GM12801 (cell line): Measurements from ENCODE around the gene RFX2.

Experiments used
- TF ChIP-seq, protein P1 (sequence below): IDR thresholded peaks from one replicate; pipeline ENCODE4 v1.5.1; 2011; ENCODE audit warnings: control low read depth; ENCODE audit not compliant: insufficient read length; ENCODE audit errors: extremely low read depth

RFX2 gene

DNA sequence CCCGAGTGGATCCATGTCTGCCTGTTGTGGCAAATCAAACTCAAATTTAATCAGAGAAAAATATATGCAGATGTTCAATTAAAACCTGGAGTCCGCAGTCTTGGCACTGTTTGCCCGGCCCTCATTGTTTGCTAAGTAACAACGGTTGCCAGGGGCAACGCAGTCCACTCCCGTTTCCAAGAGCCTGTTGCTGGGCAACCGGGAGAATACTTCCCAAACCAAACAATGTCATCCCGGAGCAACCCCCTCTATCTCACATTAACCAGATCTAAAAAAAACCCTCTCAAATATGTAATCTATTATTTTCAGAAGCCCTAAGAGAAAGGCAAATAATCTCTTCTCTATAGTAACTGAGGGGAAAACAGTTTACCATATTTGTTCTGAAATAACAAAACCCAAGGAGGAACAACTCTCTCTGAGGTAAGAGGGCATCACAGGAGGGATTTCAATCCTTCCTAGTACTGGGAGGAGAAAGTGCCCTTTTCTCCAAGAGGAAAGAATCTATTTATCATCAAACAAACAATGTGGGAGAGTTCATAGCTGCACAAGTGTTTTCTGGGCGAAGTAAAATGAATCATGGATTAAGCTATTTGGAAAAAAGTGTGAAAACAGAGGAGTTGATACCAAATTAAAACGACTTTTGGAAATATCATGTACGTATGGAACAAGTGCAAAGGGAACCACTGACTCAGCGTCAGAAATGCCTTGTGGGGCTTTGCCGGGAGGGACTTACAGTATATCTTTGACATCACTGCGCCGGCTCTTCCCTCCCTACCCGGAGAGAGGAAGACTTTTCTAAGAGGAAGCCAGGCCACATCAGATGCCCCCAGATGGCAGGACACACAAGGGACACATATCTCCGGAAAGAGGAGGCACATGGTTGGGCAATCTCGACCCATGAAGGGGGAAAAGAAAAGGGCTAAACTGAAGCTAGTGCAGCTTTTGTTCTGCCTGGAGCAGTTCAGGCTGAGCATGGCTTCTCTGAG, 43.3 kb downstream of the RFX2 start:
- TF ChIP-seq, protein P1, sequence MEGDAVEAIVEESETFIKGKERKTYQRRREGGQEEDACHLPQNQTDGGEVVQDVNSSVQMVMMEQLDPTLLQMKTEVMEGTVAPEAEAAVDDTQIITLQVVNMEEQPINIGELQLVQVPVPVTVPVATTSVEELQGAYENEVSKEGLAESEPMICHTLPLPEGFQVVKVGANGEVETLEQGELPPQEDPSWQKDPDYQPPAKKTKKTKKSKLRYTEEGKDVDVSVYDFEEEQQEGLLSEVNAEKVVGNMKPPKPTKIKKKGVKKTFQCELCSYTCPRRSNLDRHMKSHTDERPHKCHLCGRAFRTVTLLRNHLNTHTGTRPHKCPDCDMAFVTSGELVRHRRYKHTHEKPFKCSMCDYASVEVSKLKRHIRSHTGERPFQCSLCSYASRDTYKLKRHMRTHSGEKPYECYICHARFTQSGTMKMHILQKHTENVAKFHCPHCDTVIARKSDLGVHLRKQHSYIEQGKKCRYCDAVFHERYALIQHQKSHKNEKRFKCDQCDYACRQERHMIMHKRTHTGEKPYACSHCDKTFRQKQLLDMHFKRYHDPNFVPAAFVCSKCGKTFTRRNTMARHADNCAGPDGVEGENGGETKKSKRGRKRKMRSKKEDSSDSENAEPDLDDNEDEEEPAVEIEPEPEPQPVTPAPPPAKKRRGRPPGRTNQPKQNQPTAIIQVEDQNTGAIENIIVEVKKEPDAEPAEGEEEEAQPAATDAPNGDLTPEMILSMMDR = no peak

DNA sequence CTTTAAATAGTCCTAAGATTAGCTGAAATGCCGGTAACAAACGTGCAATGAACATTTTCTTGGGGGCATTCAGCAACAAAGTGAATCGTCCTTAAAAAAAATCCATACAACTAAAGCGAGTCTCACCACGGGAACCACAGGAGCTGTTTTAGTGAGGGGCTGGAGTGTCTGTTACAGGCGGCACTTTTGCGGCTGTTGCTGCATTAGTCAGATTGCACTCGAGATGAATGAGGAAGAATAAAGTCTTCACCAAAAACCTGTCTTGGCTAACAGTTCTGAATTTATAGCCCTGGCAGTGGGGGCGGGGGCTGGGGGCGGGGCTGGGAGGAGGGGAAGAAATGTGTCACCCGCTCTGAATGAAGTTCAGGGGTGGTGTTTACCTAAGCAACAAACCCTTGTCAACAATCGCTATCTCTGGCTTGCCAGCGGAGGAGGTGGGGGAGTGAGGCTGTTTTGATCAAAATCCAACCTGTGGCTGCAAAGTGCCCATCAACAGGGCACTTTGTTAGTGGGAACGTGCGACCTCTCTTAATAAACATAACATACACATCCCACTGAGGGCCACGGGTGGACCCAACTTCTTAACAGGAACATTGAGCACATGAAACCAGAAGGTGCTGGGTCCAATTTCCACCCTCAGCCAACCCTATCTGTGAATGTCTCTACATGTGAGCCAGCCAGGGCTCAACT, 44.5 kb downstream of the RFX2 start:
- TF ChIP-seq, protein P1 = no peak

DNA sequence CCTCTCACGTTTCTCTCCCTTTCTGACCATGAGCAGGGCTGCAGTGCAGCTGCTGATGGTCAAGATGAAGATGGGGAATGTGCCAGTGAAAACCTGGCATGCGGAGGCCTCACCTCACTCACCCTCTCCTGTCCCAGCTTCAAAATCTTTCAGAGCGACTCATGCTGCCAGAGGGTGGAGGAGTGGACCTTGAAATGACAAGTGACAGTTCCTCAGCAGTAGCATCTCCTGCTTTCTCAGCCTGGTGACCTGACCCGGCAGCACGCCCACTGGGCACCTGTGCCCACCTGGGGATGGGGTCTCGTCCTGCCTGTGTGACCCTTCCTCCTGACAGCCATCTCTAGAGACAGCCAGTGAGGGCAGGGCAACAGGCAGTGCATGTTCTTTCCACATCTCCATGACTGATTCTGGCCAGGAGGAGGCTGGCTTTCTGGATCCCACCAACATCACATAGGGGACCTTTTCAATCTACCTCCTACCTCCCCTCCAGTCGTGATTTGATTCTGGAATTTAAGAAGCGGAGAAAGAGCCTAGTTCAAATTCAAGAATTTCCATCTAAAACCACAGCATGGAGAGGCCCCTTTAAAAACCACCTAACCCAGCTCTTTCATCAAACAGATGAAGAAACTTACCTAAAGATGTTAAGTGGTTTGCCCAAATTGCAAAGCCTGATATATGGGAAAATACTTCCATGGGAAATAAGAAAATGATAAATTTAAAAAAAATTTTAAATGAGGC, 45.8 kb downstream of the RFX2 start:
- TF ChIP-seq, protein P1 = no peak

GRCh38 chr19:6063576-6064335, 46.5 kb downstream of the RFX2 start:
- TF ChIP-seq, protein P1 = no peak

DNA sequence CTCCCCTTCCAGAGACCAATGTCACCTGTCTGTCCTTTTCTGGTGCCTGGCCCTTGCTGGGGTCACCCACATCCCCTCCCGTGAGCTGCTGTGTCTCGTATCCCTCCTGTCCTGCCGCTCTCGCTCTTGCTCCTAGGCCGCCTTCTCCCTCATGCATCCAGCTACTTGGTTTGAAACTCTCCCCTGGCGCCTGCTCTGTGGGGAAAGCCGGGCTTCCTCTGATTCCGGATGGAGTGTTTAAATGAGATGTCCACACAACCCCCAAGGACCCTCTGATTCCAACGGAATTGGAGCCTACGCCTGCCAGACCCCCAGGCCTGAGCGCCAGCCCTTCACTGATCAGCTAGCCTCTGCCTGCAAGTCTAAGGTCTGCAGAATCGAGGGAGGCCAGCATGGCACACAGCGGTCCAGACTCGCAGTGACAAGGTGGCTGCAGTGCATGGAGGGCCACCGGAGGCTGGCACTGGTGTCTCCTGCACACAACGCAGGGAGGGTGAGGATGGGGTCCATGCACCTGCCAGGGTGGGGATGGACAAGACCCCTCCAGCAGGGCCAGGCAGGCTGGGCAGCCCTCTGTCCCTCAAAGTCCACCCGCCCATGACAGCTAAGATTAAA, 47.2 kb downstream of the RFX2 start:
- TF ChIP-seq, protein P1 = no peak

- TF ChIP-seq, protein P1 = no peak
Measured at GRCh38 chr19:6062274-6062673, 48.0 kb downstream of the RFX2 start.
